ACHN (cell line): Measurements from ENCODE around the gene CFAP92.
"Not testable (repeated sequence)": the region's sequence is repeated elsewhere in the genome, so short reads cannot be mapped to it uniquely, and the experiment has no call there.

ENCODE experiments used
- DNase-seq: peaks from one replicate; pipeline ENCODE4 v3.0.0-alpha.2; 2015
- in situ Hi-C: cut with HindIII; loops from 2 replicates; pipeline ENCODE4 v1.10.0; 2017; ENCODE audit warnings: low sequenced_read_pairs, low pct_ligation_motif_present, low pct_unique_long_range_greater_than_20kb

Gene CFAP92

GRCh38 chr3:128880455-128880854 lies 113.4 kb downstream of the CFAP92 start:
- DNase-seq, in situ Hi-C loops: not testable (repeated sequence)

- in situ Hi-C loops, result no loop called here
- no peak for DNase-seq
Measured at GRCh38 chr3:128879991-128880390, 113.9 kb downstream of the CFAP92 start.

DNA sequence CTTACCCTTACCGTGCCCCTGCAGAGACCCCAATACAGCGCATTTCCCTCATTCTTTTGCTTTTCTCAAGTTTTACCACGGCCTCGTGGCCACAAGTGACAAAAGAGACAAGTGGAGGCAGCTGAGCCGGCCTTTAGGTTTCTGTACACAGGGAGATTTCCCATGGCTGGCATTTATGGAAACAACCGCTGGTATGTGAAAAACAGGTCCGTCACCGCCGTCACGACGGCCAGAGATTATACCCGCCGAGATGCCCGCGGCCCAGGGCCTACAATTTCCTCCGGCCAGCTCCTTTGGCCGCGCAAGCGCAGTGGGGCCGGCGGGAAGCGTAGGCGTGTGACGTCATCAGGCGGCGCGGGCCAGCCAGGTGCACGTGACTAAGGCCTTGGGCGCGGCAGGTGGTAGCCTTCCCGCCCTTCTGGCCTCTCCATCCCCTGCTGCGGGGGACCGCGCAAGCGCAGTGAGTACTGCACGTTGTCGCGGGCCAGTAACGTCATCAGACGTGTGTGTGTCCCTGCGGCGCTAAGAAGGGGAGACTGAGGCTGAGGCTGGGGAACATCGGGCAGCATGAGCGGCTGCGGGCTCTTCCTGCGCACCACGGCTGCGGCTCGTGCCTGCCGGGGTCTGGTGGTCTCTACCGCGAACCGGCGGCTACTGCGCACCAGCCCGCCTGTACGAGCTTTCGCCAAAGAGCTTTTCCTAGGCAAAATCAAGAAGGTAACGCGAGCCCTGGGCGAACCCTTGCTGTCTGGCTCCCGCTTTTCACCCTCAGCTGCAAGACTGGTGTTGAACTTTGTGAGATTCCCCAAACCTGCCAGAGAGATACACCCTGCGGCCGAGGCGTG lies 114.5 kb downstream of the CFAP92 start, which contains the start of gene ACAD9:
TSS of gene ACAD9 (plus strand) at position 496 of the 845 bp plus-strand sequence. CDS start at position 568, 72 bp downstream.
- in situ Hi-C loops, result no loop called here
- peak; percentile 95 for DNase-seq

- DNase-seq, result peak; percentile 73
- in situ Hi-C loops, result no loop called here
Measured at GRCh38 chr3:128878556-128879124, 115.2 kb downstream of the CFAP92 start.

DNA sequence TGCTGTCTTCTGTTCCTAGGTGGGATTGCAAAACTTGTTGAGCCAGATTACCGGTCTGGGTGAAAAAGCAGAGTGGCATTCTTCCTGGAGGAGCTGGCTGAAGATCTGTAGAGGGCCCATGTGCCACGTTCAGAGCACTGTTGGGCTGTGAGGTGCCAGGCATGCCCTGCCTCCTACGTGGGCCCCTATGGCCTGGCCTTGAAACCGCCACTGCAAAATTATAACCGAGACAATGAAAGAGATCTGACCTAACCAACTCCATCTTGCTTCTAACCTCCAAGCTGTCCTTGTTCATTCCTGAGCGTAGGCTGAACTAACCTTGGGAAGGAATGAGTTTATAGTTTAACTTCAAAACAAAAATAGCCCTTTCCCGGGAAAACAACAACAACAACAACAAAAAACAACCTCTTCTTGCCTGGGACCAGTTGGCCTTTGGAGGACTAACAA lies 115.8 kb downstream of the CFAP92 start:
- in situ Hi-C loops, result no loop called here
- no peak for DNase-seq

DNA sequence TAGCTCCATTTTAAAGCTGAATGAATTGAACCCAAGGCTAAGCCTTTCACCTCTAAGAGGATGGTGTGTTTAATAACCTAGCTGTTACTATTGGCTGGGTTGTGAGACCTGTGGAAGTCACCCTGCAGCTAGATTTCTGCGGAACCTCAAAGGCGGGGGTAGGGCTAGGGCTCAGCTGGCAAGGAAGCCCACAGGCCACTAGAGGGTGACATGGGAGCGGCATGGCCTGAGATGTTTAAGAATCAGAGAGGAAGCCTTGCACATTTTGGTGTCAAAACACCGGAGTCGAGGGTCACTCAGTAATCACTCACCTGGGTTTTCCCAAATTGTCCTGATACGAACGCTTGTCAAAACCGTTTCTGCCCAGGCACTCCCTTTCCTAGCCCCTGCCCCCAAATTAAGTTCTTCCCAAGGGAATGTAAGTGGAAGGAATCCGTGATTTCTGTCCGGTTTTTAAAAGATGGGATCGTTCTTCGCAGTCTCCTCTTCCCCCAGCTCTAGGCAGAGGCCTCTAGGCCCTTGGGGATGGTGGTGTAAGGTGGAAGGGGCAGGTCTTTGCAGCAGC lies 118.2 kb downstream of the CFAP92 start:
- in situ Hi-C loops, result no loop called here
- peak; percentile 22 for DNase-seq

DNA sequence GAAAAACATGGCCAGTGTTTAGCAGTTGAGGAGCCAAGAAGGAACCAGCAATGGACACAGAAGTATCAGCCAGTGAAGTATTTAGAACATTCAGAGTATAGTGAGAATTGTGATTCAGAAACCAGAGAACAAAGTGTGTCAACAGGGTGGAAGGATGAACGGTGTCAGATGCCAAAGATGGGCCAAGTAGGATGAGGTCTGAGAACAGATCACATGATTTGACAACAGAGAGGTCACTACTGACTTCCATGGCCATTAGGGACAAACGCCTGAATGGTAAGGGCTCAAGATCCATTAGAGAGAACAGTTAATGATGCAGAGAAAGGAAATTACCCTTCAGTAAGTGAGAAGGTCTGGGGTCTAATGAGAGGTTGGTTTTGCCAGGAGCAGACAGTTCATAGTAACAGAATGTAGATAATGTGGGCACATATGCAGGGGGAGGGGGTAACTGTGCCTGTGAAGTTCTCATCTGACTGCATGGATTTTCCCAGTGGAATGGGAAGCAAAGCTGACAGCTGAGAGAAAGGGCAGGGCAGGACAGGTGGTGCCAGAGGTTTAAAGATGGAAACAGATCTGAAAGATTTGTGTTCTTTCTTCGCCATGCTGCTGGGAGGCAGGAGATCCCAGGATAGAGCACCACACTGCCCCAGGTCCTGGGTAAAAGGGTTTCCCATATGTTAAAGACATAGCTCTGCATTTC lies 119.2 kb downstream of the CFAP92 start:
- in situ Hi-C loops, result no loop called here
- DNase-seq, result no peak

GRCh38 chr3:128873244-128874022 lies 120.4 kb downstream of the CFAP92 start:
- no peak for DNase-seq
- in situ Hi-C loops, result no loop called here

- in situ Hi-C loops, result no loop called here
- no peak for DNase-seq
Measured at GRCh38 chr3:128872744-128873143, 121.1 kb downstream of the CFAP92 start.

DNA sequence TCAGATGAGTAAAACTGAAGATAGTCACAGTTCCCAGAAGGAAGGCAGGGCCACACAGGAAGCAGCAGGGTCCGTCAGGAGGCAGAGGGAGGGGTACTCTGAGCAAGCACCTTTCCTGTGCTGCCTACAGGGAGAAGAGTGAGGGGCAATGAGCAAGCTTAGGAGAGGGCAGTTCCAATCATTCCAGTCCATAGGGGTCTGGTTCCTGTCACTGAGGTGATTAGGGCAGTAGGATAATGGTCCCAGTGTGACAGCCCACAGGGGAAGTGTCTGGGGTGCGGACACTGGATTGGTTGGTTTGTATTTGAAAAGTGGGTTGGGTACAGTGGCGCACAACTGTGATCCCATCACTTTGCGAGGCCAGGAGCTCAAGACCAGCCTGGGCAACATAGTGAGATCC lies 121.6 kb downstream of the CFAP92 start:
- DNase-seq, result no peak
- in situ Hi-C loops, result no loop called here

DNA sequence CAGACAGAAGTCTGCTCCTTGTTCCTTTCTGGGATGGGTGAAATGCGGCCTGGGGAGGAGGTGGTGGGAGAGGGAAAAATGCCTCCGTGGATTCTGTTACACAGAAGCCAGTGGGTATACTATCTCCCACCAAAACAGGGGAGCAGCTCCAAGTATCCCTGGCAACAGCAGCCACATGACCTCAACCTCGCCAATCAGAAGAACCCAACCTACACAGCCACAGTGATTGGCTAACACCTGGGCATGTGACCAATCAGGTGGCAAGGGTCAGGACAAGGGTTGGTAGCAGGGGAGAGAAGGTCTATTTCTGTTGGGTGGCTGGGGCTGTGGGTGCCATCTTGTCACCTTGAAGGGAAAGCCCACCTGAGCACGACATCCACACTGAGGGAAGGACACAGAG lies 123.5 kb downstream of the CFAP92 start:
- in situ Hi-C loops, result no loop called here
- no peak for DNase-seq

DNA sequence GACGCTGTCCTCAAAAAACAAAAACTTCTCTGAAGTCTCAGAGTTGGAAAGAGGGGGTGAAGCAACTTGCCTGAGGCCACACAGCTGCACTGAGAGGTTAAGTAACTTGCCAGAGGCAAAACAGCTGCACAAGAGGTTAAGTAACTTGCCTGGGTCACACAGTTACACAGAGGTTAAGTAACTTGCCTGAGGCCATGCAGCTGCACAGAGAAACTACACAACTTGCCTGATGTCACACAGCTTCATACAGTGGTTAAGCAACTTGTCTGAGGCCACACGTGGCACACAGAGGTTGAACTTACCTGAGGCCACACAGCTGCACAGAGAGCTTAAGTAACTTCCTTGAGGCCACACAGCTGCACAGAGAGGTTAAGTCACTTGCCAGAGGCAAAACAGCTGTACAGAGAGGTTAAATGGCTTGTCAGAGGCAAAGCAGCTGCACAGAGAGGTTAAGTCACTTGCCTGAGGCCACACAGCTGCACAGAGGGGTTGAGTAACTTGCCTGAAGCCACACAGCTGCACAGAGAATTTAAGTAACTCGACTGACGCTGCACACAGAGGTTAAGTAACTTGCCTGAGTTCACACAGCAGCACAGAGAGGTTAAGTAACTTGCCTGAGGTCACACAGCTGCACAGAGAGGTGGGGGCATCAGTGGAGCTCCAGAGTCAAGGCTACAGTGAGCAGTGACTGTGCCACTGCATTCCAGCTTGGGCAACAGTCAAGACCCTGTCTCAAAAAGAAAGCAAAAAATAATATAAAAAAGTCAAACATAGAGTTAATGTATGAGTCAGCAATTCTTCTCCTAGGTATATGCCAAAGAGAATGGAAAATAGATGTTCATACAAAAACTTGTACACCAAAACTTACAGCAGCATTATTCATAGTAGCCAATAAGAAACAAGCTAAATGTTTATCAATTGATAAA lies 126.4 kb downstream of the CFAP92 start:
- in situ Hi-C loops, result no loop called here
- no peak for DNase-seq

- in situ Hi-C loops, DNase-seq: not testable (repeated sequence)
Measured at GRCh38 chr3:128864849-128865804, 128.7 kb downstream of the CFAP92 start.

DNA sequence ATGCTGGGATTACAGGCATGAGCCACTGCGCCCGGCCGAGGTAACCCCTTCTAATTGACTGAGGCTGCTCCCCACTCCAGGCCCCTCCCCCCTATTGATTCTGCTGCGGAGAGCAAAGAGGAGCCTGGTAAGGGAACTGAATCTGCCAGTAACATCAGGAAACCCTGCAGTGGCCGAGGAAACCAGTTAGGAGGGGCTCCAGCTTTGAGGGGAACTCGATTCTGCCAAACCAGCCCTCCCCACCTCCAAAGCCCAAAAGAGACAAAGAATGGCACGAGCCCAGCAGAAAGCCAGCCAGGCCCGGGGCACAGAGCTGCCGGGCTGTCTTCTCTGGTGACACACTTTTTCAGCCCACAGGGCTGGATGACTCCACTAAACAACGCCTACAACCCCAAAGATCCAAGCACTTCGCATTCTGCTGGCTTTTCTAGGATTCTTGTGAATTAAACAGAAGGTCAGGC lies 129.5 kb downstream of the CFAP92 start:
- in situ Hi-C loops, result no loop called here
- no peak for DNase-seq

- in situ Hi-C loops, result no loop called here
- no peak for DNase-seq
Measured at GRCh38 chr3:128863560-128863959, 130.3 kb downstream of the CFAP92 start.

- in situ Hi-C loops, result no loop called here
Measured at GRCh38 chr3:128861491-128861890, 132.4 kb downstream of the CFAP92 start.

More at GRCh38 chr3:128861491-128861890, 132.4 kb downstream of the CFAP92 start:
- DNase-seq, result no peak
